HG03159 (cell line): Measurements from ENCODE around the gene CNPY4.
"Not testable (repeated sequence)": the region's sequence is repeated elsewhere in the genome, so short reads cannot be mapped to it uniquely, and the experiment has no call there.

Experiments used
- ATAC-seq: cut with Tn5 transposase; IDR thresholded peaks from one replicate; pipeline ENCODE4 v1.9.1; 2021; ENCODE audit warnings: mild to moderate bottlenecking, moderate library complexity; ENCODE audit not compliant: unreplicated experiment

CNPY4 gene

DNA sequence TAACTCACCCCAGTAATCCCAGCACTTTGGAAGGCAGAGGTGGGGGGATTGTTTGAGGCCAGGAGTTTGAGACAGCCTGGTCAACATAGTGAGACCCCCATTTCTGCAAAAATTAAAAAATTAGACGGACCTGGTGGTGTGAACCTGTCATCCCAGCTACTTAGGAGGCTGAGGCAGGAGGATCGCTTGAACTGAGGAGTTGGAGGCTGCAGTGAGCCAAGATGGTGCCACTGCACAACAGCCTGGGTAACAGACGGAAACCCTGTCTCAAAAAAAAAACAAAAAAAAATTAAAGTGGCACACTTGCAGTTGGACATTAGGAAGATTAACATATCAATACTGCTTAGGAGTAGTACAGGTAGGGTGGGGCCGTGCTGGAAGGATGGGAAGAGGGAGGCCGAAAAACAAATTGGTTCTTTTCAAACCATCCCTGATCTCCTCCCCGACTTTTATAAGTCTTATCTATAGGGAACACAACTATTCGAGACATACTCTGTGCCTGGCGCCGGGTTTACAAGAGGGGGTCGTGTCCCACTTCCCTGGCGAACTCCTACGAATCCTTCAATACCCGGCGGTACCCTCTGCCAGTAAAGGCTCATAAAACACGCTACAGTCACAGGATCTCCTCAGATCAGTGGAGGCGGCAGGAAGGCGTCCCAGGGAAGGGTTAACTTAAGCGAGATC lies 904 bp upstream of the CNPY4 start:
- no peak for ATAC-seq

DNA sequence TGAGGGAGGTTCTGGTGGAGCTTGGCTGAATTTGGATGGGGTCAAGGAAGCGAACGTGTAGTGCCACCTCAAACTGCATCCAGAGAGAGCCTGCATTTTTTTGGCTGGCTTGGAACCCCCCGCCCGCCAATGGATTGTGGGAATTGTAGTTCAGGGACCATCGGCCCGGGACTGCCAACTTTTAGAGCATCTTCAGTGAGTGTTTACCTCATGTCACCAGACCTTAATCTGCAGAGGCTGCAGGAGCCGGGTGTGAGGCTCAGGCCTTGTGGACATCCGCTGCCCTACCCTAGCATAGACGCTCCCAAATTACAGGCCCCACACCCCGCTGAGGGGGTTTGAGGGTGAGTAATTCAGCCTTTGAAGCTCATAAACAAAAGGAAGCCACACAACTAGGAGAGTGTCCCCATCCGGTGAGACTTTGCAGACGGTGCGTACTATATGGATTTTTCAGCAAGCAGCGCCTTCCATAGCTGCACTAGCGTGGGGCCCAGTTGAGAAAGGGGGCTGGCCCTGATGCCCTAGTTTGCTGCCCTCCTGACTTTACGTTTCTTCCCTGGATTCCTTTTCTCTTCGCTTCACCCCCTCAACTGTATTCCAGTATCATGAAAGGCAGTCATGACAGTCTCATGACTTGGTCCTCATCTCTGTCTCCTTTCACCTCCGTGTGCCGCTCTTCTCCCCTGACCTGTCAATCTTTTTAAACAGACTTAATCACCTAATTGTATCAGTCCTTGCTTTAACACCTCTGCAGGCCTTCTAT lies 717 bp downstream of the CNPY4 start:
- ATAC-seq = peak; percentile 33

DNA sequence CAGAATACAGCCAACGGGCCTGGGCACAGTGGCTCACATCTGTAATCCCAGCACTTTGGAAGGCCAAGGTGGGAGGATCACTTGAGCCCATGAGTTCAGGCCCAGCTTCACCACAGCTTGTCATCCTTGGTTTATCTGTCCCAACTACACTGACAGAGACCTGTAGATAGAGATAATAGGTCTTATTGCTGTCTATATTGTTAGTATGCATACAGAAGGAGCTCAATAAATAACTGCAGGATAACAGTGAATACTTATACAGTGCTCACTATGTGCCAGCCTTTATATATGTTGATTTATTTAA lies 1.3 kb downstream of the CNPY4 start:
- ATAC-seq = no peak

DNA sequence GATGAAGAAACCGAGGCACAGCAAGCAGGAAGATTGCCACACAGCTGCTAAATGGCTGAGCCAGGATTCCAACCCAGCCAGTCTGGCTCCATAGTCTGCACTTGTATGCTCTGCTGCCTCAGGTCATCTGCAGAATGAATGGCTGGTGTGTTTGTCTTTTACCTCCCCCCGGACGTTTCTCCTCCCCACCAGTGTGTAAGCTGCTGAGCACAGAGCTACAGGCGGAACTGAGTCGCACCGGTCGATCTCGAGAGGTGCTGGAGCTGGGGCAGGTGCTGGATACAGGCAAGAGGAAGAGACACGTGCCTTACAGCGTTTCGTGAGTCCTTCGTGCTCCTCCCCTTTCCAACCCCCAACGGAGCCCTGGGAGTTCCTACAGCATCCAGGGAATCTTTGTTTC lies 2.6 kb downstream of the CNPY4 start:
- ATAC-seq = no peak

DNA sequence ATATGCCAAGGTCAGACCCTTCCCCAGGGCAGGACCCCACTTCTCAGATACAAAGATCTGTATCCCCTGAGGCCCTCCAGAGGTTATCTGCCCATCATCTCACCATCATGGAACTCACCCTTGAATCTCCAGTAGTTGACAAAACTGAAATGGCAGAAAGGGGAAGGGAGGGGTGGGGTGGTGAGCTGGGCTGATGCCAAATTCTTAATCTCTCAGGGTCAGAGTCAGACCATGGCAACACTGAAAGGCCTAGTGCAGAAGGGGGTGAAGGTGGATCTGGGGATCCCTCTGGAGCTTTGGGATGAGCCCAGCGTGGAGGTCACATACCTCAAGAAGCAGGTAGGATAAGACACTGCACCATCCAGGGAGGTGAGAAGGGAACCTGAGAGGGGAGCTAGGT lies 3.1 kb downstream of the CNPY4 start:
- ATAC-seq = no peak

DNA sequence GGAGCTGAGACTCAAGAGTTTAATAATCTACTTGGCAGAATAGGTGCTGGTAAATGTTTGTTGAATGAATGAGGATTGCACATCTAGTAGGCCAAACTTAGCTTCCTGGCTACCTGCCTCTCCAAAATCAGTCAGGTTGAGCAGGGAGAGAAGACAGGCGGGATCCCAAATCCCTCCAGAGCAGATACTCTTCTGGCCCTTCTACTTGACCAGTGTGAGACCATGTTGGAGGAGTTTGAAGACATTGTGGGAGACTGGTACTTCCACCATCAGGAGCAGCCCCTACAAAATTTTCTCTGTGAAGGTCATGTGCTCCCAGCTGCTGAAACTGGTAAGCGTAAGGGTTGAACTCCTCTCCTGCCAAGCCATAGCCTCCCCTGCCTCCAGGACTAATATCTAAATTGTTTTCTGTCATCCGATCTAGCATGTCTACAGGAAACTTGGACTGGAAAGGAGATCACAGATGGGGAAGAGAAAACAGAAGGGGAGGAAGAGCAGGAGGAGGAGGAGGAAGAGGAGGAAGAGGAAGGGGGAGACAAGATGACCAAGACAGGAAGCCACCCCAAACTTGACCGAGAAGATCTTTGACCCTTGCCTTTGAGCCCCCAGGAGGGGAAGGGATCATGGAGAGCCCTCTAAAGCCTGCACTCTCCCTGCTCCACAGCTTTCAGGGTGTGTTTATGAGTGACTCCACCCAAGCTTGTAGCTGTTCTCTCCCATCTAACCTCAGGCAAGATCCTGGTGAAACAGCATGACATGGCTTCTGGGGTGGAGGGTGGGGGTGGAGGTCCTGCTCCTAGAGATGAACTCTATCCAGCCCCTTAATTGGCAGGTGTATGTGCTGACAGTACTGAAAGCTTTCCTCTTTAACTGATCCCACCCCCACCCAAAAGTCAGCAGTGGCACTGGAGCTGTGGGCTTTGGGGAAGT lies 5.1 kb downstream of the CNPY4 start:
- no peak for ATAC-seq

DNA sequence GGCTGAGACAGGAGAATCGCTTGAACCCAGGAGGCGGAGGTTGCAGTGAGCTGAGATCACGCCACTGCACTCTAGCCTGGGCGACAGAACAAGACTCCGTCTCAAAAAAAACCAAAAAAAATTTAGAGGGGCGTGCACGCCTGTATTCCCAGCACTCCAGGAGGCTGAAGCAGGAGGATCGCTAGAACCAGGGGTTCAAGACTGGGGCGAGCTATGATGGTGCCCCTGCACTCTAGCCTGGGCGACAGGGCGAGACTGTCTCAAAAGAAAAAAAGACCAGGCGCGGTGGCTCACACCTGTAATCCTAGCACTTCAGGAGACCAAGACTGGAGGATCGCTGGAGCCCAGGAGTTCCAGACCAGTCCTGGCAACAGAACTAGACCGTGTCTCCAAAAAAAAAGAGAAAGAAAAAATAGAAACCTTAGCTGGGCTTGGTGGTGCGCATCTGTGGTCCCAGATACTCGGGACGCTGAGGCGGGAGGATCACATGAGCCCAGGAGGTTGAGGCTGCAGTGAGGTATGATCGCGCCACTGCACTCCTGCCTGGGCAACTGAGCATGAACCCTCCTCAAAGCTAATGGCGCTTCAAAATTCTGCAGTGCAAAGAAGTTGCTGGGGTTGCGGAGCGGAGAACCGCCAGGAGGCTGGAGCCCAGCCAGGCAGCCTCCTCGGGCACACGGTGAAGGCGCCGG lies 7.0 kb downstream of the CNPY4 start:
- ATAC-seq = peak; percentile 60

DNA sequence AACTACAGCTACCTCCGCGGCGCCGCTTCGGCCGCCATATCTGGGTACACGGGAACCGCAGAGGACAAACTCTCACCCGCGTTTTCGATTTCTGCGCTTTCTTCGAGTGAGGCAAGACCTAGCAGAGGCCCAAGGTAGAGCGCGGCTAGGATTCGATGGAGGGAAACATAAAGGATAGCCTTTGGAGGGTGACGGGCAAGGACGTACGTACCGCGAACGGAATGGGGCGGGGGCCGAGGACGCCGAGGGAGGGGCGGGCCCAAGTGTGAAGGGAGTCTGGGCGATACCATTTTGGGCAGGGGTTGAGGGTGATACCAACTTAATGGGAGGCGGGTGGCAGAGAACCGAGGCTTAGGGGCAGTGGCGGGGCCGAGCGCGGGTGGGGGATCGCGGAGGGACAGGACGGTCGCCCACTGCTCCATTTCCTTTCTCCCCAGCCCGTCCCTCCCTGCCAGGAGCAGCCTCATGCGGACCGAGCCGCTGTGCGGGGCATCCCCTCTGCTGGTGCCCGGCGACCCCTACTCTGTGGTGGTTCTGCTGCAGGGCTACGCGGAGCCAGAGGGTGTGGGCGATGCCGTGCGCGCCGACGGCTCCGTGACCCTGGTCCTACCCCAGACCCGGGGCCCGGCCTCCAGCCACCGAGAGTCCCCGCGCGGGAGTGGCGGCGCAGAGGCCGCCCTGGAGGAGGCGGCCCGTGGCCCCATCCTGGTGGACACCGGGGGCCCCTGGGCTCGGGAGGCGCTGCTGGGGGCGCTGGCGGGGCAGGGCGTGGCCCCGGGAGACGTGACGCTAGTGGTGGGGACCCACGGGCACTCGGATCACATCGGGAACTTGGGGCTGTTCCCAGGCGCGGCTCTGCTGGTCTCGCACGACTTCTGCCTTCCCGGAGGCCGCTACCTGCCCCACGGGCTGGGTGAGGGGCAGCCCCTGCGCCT lies 7.8 kb downstream of the CNPY4 start, which contains the start of gene MBLAC1:
Gene MBLAC1, plus strand, starts transcription at position 37 of the 935 bp plus-strand sequence. Its CDS starts 429 bp downstream, at position 466.
- peak; percentile 69 for ATAC-seq

DNA sequence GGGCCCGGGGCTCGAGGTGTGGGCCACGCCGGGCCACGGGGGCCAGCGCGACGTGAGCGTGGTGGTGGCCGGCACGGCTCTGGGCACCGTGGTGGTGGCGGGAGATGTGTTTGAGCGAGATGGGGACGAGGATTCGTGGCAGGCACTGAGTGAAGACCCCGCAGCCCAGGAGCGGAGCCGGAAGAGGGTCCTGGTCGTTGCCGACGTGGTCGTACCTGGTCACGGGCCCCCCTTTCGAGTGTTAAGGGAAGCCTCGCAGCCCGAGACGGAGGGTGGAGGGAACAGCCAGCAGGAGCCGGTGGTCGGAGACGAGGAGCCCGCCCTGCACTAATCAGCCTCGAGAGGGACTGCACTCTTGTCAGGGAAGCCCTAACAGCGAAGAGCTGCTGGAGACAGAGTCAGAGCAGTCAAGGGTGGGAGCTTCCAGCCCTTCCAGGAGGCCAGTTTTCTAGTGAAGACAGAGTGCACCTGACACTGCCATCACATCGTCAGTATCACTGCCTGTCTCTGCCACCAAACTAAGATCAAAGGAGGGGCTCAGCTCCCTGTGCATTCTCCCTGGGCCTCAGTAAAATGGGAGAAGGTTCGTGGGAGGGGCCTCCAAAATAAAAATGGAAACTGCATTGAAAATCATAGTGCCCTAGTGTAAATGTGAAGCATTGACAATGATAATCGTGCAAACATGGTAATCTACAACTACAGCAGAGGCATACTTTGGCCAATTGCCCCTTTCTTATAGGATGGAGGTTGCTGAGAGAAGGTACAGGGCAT lies 8.6 kb downstream of the CNPY4 start:
- no peak for ATAC-seq

DNA sequence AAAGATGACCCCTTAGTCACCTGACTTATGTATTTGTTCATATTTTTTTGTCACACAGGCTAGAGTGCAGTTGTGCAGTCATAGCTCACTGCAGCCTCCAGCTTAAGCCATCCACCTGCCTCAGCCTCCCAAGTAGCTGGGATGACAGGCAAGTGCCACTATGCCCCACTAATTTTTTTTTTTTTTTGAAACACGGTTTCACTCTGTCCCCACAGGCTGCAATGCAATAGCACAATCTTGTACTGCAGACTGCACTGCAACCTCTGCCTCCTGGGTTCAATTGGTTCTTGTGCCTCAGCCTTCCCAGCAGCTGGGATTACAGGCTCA lies 9.2 kb downstream of the CNPY4 start:
- no peak for ATAC-seq

DNA sequence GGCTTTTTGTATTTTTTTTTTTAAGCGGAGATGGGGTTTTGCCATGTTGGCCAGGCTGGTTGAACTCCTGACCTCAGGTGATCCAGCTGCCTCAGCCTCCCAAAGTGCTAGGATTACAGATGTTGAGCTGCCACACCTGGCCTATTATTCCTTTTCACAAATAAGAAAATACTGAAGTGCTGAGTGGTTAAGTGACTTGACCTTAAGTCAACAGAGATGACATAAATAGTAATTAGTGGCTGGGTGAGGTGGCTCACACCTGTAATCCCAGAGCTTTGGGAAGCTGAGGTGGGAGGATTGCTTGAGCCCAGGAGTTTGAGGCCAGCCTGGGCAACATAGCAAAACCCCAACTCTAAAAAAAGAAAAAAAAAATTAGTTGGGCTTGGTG lies 10.8 kb downstream of the CNPY4 start:
- not testable (repeated sequence) for ATAC-seq

DNA sequence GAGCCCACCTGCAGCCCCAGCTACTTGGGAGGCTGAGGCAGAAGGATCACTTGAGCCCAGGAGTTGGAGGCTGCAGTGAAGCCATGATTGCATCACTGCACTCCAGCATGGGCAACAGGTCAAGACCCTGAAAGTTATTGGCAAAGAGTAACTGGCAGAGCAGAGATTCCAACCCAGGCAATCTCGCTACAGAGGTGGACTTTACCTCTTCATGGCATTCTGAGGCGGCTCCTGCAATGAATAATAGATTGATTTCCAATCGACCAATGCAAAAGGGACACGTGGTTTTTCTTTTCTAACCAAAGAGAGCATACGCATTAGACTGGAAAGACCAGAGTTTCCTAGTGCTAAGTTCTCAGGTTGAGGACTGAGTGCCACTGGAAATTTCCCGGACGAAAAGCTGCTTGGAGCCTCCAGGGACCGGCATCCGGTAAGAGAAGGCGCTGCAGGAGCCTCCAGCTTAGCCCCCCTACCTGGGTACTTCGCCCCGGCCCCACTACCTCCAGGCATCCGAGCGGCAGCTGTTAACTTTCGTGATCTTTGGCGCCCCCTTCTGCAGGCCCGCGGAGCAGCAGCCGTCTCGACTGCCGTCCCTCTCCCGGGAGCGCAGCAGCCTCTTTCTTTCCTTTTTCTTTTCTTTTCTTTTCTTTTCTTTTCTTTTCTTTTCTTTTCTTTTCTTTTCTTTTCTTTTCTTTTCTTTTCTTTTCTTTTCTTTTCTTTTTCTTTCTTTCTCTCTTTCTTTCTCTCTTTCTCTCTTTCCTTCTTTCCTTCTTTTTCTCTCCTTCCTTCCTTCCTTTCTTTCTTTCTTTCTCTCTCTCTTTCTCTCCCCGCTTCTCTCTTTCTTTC lies 11.4 kb downstream of the CNPY4 start:
- ATAC-seq = no peak

DNA sequence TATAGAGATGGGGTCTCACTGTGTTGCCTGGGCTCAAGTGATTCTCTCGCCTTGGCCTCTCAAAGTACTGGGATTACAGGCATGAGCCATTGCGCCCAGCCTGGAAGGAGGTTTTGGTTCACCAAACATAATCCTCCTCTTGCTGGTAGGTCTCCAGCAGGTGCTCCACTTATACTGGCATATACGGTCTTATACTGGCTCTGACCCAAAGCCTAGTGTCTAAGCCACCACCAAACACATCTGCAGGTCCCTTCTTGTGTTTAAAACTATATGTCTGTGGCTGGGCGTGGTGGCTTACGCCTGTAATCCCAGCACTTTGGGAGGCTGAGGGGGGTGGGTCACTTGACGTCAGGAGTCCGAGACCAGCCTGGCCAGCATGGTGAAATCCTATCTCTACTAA lies 12.7 kb downstream of the CNPY4 start:
- no peak for ATAC-seq

DNA sequence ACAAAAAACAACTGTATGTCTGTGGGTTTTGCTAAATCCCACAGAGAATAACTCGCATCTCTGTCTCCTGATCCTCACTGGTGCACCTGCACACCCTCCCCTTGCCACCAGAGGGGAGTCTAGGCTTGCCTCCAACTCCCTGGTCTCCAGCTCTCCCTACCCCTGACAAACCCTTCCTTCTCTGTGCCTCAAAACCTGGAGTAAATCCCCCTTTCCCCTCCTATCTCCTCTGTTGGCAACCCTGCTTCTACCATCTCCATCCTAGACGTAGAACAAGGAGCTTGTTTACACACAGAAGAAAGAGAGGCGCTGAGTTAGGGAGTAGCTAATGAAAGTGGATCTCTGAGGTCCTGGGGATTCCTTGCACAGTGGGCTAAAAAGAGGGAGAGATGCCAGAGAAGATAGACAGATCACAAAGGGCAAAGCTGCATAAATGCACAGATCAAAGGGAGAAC lies 13.3 kb downstream of the CNPY4 start:
- ATAC-seq = no peak

DNA sequence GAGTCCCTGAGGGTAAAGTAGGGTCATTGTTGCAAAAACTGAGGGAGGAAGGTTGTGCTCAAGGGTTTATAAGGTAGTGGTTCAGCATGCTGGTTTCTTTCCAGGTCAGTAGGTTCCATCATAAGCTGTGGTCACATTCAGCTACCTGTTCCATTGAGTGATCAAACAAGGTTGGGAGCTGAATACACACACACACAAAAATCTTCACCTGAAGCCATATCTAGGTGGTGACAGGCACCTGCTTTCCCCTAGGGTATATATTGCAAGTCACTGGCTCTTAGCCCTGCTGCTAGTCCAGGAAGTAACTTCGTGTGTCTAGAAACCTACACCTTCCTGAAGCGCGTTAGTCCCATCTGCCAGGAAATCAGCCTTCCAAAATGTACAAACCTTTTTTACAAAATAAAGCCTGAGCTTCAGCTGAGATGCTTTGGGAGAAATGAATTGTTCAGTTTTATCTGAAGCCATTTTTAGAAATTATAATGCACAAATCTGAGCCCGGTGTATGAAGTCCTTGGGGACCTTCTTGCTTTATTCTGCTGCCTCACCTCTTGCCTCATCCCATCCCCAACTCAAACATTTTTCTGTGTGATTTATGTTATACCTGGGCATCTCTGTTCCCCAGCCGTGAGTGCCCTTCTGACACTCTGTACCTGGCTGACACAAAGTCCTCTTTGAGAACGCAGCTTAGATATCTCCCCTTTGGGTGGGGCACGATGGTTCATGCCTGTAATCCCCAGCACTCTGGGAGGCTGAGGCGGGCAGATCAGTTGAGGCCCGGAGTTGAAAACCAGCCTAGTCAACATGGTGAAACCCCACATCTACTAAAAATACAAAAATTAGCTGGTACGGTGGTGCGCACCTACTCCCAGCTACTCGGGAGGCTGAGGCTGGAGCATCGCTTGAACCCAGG lies 18.7 kb downstream of the CNPY4 start:
- no peak for ATAC-seq

DNA sequence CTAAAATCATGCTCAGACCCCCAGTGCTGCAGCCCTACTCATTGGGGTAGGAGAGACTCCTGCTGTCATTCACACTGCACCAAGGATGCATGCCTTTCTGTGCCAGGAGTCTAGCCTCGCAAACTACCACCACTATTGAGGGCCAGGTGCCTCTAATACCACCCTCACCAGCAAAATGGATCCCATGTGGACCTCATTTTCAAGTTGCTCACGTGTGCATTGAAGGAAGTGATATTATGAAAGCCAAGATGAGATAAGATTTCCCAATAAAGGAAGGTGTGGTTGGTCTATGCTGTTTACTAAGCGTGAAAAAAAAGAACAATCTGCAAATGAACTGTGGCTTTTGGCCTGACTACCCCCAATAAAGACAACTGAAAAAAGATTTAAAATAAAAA lies 22.1 kb downstream of the CNPY4 start:
- no peak for ATAC-seq

DNA sequence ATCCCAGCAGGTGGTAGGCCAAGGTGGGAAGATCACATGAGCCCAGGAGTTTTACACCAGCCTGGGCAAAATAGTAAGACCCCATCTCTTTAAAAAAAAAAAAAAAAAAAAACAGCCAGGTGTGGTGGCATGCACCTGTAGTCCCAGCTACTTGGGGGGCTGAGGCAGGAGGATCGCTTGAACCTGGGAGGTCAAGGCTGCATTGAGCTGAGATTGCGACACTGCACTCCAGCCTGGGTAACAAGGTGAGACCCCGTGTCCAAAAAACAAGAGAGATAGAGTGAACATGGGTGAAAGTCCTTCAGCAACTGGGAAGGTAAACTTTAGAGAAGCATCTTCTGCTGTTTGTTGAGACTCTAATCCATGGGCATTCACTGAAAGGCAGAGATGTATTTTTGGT lies 23.0 kb downstream of the CNPY4 start:
- no peak for ATAC-seq
